GM12878 (cell line): ENCODE measurements around the gene ETHE1. TPM values are rescaled to one million over a fixed set of nuclear protein-coding genes. Genes with fewer than 3 reads are reported as not detected.

Experiments
- BHLHE40 ChIP-seq, 2 experiments: fragments of 450-650 bp in 1 of 2; IDR thresholded peaks; 2 replicates each; pipeline ENCODE4 v1.6.1; 2011 to 2017; ENCODE audit warnings: low read depth in 2 of 2, borderline replicate concordance in 1 of 2, improper control_type of control experiment in 1 of 2, low read length in 1 of 2, mild to moderate bottlenecking in 1 of 2
- CREM ChIP-seq: IDR thresholded peaks from 2 replicates; pipeline ENCODE4 v1.6.1; 2014; ENCODE audit warnings: antibody characterized with exemption, low read depth
- DPF2 ChIP-seq: fragments of 450-650 bp; IDR thresholded peaks from 2 replicates; pipeline ENCODE4 v1.6.1; 2017; ENCODE audit warnings: mild to moderate bottlenecking
- EGR1 ChIP-seq, 2 experiments: IDR thresholded peaks; 1 replicate in 1 of 2; 2 replicates in 1 of 2; pipeline ENCODE4 v1.6.1; 2011 to 2012; ENCODE audit warnings: low read depth in 2 of 2, low read length in 2 of 2, borderline replicate concordance in 1 of 2, mild to moderate bottlenecking in 1 of 2, moderate library complexity in 1 of 2
- IKZF2 ChIP-seq, 2 experiments: fragments of 450-650 bp; IDR thresholded peaks; 2 replicates each; pipeline ENCODE4 v1.6.1; 2017; ENCODE audit warnings: mild to moderate bottlenecking in 2 of 2, moderate library complexity in 2 of 2
- LARP7 ChIP-seq: fragments of 450-650 bp; IDR thresholded peaks from 2 replicates; pipeline ENCODE4 v1.6.1; 2017; ENCODE audit warnings: mild to moderate bottlenecking
- PBX3 ChIP-seq: IDR thresholded peaks from 2 replicates; pipeline ENCODE4 v1.6.1; 2011; ENCODE audit warnings: mild to moderate bottlenecking, low read depth, low read length, moderate library complexity; ENCODE audit not compliant: insufficient replicate concordance
- PRDM15 ChIP-seq: fragments of 450-650 bp; formaldehyde crosslinking; IDR thresholded peaks from 2 replicates; pipeline ENCODE4 v1.4.0; 2020; ENCODE audit warnings: mild to moderate bottlenecking, moderate library complexity
- RAD21 ChIP-seq: IDR thresholded peaks from 2 replicates; pipeline ENCODE4 v1.6.1; 2011; ENCODE audit warnings: mild to moderate bottlenecking, low read depth, low read length, moderate library complexity; ENCODE audit not compliant: insufficient read depth
- RELA ChIP-seq: fragments of 450-650 bp; IDR thresholded peaks from 2 replicates; pipeline ENCODE4 v1.8.0; 2014; ENCODE audit warnings: borderline replicate concordance; ENCODE audit not compliant: partially characterized antibody
- RELB ChIP-seq: fragments of 450-650 bp; IDR thresholded peaks from 2 replicates; pipeline ENCODE4 v1.6.1; 2017; ENCODE audit warnings: low read depth, mild to moderate bottlenecking, moderate library complexity
- SMAD1 ChIP-seq: fragments of 450-650 bp; IDR thresholded peaks from 2 replicates; pipeline ENCODE4 v1.6.1; 2018; ENCODE audit warnings: mild to moderate bottlenecking, low read depth; ENCODE audit not compliant: partially characterized antibody
- SMAD5 ChIP-seq: IDR thresholded peaks from 2 replicates; pipeline ENCODE4 v1.6.1; 2016; ENCODE audit warnings: antibody characterized with exemption, low read depth
- SMARCA5 ChIP-seq: fragments of 450-650 bp; IDR thresholded peaks from 2 replicates; pipeline ENCODE4 v1.6.1; 2017; ENCODE audit warnings: mild to moderate bottlenecking
- SPI1 ChIP-seq: IDR thresholded peaks from 2 replicates; pipeline ENCODE4 v1.6.1; 2011; ENCODE audit warnings: low read depth, mild to moderate bottlenecking, low read length, moderate library complexity, borderline replicate concordance; ENCODE audit not compliant: insufficient read depth
- SRF ChIP-seq, 2 experiments: IDR thresholded peaks; 2 replicates each; pipeline ENCODE4 v1.6.1; 2011; ENCODE audit warnings: low read depth in 2 of 2, low read length in 2 of 2, mild to moderate bottlenecking in 1 of 2, moderate library complexity in 1 of 2
- ZNF217 ChIP-seq: fragments of 450-650 bp; IDR thresholded peaks from 2 replicates; pipeline ENCODE4 v1.6.1; 2017; ENCODE audit warnings: antibody characterized with exemption, mild to moderate bottlenecking
- ZNF384 ChIP-seq: IDR thresholded peaks from 2 replicates; pipeline ENCODE4 v1.6.1; 2012; ENCODE audit warnings: low read depth, mild to moderate bottlenecking, low read length, improper control_type of control experiment, borderline replicate concordance
- polyA plus RNA-seq, 11 experiments: library from polyadenylated mRNA; depleted of rRNA in 4 of 11; unstranded in 6 of 11; stranded (reverse) in 5 of 11; fragments of >200 nt; fragmentation: Nextera tagmentation in 4 of 11; fragmentation: Illumina TruSeq in 1 of 11; extraction: Ambion mirVana in 4 of 11; extraction: Trizol in 1 of 11; gene quantifications; 1 replicate in 1 of 11; 2 replicates in 10 of 11; pipeline versions ENCODE4 v1.2.1 to v1.2.3, GENCODE V29; 2011 to 2016; ENCODE audit warnings: inconsistent platforms in 2 of 11, missing spikeins in 2 of 11, low read depth in 1 of 11
- total RNA-seq, 4 experiments: library from RNA; depleted of rRNA in 3 of 4; stranded (reverse); fragments of >200 nt in 3 of 4; fragmentation: Illumina TruSeq in 1 of 4; extraction: Trizol in 1 of 4; gene quantifications; 2 replicates each; pipeline versions ENCODE4 v1.2.1 to v1.2.3, GENCODE V29; 2013 to 2021

ETHE1 gene
- total and polyA plus RNA-seq, 10 of the 15 experiments (the other 5 are each of a cell fraction or from before 2014, with no cell fraction given), result 22.1 to 155 (median 52.7) TPM

- TF ChIP-seq CREM (0 out of 2 replicates have a peak, but pooled peaks have one; percentile 21), SPI1 (peak; percentile 54; the same call in 1 of the 2 replicates), BHLHE40 (IDR thresholded peaks at IDR 0.05; ENCODE audit: borderline replicate concordance in 1 of 2, low read depth in 2 of 2, low read length in 1 of 2) (peak in 1 of 2 experiments; percentile 17; a peak in 1 of 4 replicates), PRDM15 (no peak), ZNF217 (no peak), RELB (peak; percentile 80), SMAD1 (no peak), EGR1 (IDR thresholded peaks at IDR 0.05; ENCODE audit: borderline replicate concordance in 1 of 2, low read depth in 2 of 2, low read length in 2 of 2) (no peak), SMAD5 (no peak), PBX3 (no peak), SRF (IDR thresholded peaks at IDR 0.05; ENCODE audit: low read depth in 2 of 2, low read length in 2 of 2) (peak; percentile 22 to 92; a peak in 2 of 4 replicates), ZNF384 (no peak), RELA (no peak), DPF2 (no peak), IKZF2 (IDR thresholded peaks at IDR 0.05) (peak; percentile 25 to 47; a peak in 2 of 4 replicates), RAD21 (no peak), LARP7 (0 out of 2 replicates have a peak, but pooled peaks have one; percentile 45), SMARCA5 (no peak)
These were observed 1.8 kb downstream of the ETHE1 start (continued) for GRCh38 chr19:43524922-43525835.
